T-helper 1 cell (primary cell): Measurements from ENCODE around the gene COG7.
"Not testable (repeated sequence)": the region's sequence is repeated elsewhere in the genome, so short reads cannot be mapped to it uniquely, and the experiment has no call there.

ENCODE experiments used
- DNase-seq, 5 donors: peaks; one replicate each; pipeline ENCODE4 v3.0.0-alpha.2; 2012 to 2020

The COG7 gene

GRCh38 chr16:23469814-23470213, 16.8 kb upstream of the COG7 start:
- no peak for DNase-seq

DNA sequence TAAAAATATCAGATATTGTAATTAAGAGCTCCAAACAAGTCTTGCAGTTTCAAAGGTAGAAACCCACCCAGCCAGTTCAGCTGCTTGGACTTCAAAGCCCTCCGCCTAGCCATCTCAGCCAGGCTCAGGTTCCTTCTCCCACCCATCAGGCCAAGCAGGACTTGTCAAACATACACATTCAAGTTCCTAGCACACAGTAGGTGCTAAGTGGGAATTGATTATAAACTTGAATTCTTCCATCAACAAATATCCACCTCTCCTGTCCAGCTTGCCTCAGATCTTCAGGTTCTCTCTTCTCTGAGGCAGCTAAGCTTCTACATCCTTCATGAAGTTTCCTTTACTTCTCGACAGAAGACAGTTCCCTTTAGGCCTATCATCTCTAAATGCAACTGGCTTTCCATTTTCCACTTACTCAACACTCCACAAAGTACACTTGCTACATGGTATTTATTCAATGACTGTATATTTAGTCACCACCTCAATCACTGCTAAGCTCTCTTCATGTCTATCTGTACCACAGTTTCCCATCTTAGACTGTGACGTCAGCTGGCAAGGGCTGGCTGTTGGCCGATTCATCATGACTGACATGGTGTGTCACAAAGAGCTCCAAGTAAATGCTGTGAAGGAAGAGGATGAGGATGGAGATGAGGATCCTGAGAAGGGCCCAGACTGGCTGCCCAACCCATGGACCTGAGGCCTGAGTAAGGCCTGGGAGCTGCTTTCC, 13.3 kb upstream of the COG7 start:
- DNase-seq, result no peak

- DNase-seq, result no peak
Measured at GRCh38 chr16:23465179-23465578, 12.2 kb upstream of the COG7 start.

GRCh38 chr16:23464196-23464595, 11.2 kb upstream of the COG7 start:
- no peak for DNase-seq

GRCh38 chr16:23462994-23463393, 10.0 kb upstream of the COG7 start:
- DNase-seq, result not testable (repeated sequence)

- DNase-seq, result no peak
Measured at GRCh38 chr16:23453338-23454052, 506 bp upstream of the COG7 start.

GRCh38 chr16:23452221-23452571, 793 bp downstream of the COG7 start:
- DNase-seq, result no peak

DNA sequence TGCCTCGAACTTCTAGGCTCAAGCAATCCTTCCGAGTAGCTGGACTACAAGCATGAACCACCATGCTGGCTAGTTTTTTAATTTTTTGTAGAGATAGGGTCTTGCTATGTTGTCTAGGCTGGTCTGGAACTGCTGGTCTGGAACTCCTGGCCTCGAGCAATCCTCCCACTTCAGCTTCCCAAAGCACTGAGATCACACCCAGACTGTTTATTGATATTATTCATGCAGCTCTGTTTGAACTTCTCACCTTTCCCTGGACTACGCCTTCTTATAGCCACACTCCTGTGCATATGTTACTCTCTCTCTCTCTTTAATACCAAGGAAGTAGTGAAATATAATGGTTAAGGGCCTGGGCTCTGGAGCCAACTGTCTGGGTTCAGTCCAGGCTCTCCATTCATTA, 4.6 kb downstream of the COG7 start:
- DNase-seq, result no peak

DNA sequence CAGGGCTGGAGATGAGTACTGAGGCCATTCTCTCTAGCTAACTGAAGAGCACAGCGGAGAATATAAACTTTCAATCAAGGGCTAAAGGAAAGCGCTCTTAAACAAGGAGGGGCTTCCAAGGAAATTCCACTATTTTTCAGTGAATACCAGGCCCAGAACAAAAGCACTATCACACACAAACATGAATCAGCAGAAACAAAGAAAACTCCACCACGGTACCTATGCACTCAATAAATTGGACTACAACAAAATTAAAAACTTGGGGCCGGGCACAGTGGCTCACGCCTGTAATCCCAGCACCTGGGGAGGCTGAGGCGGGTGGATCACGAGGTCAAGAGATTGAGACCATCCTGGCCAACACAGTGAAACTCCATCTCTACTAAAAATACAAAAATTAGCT, 15.4 kb downstream of the COG7 start:
- not testable (repeated sequence) for DNase-seq

DNA sequence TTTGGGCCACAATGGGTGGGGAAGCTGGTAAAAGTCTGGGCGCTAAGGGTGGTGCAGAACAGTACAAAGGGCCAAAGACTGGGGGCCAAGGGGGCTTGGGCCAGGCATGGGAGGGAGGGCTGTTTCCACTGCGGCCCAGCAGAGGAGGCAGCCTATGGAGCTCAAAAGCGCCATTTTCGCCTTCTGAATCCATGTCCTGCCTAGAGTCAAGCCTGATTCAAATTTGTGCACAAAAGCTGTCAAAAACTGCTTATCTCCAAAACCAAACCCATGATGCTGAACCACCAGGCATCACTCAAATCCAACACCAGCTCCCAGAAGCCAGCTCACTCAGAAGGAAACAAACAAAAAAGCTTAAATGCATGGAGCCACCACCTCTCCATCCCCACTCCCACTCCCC, 16.0 kb downstream of the COG7 start:
- no peak for DNase-seq

DNA sequence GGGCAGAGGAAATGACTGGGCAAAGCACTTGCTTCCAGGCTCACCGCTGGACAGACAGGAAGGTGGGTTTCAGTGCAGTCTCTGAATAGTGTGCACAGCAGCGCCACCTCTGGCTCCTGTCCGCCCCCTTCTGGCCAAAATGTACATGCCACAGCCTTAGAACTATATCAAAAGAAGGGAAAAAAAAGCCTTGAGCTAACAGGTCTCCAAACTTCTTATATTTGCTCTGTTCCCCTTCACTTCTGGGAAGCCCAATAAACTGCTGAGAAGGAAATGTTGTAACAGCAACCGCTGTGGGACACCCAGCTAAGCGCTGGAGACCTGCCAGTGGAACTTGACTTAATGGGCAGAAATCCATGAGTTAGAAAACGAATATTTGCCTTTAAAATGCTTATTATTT, 17.5 kb downstream of the COG7 start:
- DNase-seq, result peak; percentile 17 to 51 (median 43)

DNA sequence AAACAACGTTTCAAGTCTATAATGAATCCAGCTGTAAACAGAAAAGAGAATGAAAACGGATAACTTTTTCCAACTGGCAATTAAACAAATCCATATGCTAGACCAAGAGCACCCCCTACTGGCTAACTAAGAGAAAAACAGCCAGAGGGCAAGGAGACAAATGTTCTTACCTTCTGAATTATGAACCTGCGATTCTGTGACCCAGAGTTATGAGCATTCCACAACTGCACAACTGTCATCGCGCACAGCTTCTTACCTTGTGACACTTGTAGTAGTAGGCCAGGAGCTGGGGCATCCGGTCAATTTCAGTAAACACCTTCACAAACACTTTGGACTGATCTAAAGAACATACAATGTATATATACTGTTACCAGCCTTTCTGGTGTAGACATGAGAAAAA, 18.6 kb downstream of the COG7 start:
- peak in 2 of 5 donors; percentile 10 to 56 for DNase-seq

- no peak for DNase-seq
Measured at GRCh38 chr16:23433261-23433920, 19.6 kb downstream of the COG7 start.

GRCh38 chr16:23432176-23433128, 20.5 kb downstream of the COG7 start:
- no peak for DNase-seq

DNA sequence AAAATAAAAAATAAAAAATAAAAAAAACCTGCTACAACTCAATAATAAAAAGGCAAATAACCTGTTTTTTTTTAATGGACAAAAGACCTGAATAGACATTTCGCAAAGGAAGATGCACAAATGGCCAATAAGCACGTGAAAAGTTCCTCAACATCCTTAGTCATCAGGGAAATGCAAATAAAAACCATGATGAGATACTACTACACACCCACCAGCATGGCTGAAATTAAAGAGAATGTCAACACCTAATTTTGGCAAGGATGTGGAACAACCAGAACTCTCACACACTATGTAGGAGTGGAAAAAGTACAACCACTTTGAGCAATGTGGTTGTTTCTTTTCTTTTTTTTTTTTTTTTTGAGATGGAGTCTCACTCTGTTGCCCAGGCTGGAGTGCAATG, 24.6 kb downstream of the COG7 start:
- DNase-seq, result no peak

- DNase-seq, result no peak
Measured at GRCh38 chr16:23424292-23424958, 28.6 kb downstream of the COG7 start.

GRCh38 chr16:23423496-23424049, 29.4 kb downstream of the COG7 start:
- DNase-seq, result no peak

DNA sequence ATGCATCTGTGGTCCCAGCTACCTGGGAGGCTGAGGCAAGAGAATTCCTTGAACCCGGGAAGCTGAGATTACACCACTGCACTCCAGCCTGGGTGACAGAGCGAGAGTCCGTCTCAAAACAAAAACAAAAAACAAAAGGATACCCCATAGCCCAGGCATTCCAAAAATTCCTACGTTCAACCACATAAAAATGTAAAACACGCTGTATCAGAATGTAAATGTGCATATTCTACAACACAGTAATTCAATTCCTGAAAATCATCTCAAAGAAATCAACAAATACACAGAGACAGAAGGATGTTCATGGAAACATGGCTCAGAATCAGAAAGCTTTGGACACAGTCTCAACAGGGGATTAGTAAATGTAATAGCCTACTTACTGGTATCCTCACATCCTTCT, 33.0 kb downstream of the COG7 start:
- DNase-seq, result no peak

GRCh38 chr16:23416816-23417215, 36.2 kb downstream of the COG7 start:
- no peak for DNase-seq

DNA sequence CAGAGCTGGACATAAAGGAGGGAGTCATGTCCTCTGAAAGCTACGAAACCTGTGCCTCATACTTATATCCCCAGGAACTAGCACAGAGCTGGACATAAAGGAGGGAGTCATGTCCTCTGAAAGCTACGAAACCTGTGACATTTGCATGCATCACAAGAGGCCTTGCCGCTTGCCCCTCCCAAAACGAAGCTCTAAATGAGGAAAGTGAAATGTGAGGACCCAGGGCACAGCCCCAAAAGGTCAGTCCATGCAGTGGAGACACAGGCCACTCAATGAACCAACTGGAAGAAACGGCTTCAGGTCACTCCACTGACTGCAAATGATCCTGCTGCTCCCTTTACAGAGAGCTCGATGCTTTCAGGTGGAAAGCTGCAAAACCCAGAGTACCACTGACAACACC, 38.3 kb downstream of the COG7 start:
- no peak for DNase-seq

- DNase-seq, result no peak
Measured at GRCh38 chr16:23410176-23410575, 42.8 kb downstream of the COG7 start.

DNA sequence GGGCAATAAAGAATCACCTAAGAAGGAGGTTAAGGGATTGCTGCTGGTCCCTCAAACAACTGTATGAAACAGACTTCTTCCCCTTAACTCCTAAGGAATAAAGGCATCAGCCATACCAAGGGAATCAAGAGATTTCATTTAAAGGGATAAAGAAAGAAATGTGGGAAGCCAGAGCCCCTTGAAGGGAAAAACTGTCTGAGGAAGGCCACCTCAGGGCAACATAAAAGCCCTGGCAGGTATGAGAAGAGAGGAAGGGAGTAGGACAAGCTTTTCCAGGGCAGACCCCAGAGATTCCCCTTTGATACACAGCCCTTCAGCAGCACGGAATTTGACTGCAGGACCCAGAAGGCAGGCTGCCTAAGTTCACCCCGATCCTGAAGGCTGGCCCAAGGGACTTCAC, 43.5 kb downstream of the COG7 start:
- DNase-seq, result no peak
